T-helper 1 cell treated with Interleukin-12 subunit alpha and Interleukin-12 subunit beta and Interleukin-4 antibody, amounts not matched to agents 30 μg/mL and 1 μg/mL, for 36 hours (primary cell): Measurements from ENCODE around the gene GRM7.

ENCODE experiments used
- H3K27ac Mint-ChIP-seq: one replicate; pipeline ENCODE4 v1.8.0; 2021; ENCODE audit warnings: mild to moderate bottlenecking, mixed read lengths
- H3K27me3 Mint-ChIP-seq: one replicate; pipeline ENCODE4 v1.8.0; 2021; ENCODE audit warnings: low read depth, mixed read lengths
- H3K36me3 Mint-ChIP-seq: one replicate; pipeline ENCODE4 v1.8.0; 2021; ENCODE audit warnings: low read depth, mixed read lengths
- H3K4me1 Mint-ChIP-seq: one replicate; pipeline ENCODE4 v1.8.0; 2021; ENCODE audit warnings: low read depth, mixed read lengths
- H3K4me3 Mint-ChIP-seq: one replicate; pipeline ENCODE4 v1.8.0; 2021; ENCODE audit warnings: mild to moderate bottlenecking, moderate library complexity, mixed read lengths
- H3K9me3 Mint-ChIP-seq: one replicate; pipeline ENCODE4 v1.8.0; 2021; ENCODE audit warnings: mixed read lengths

GRM7 gene

GRCh38 chr3:7740458-7740857 lies 879.5 kb downstream of the GRM7 start:
- peaks cover 4% of the 10 kb centered on the region for H3K27me3 Mint-ChIP-seq
- no peak overlapping the region for H3K27ac Mint-ChIP-seq
- H3K36me3 Mint-ChIP-seq: no peaks in the 10 kb centered on the region
- H3K4me3 Mint-ChIP-seq: no peak overlapping the region
- H3K9me3 Mint-ChIP-seq: peaks cover 5% of the 10 kb centered on the region
- H3K4me1 Mint-ChIP-seq: no peaks in the 10 kb centered on the region

- H3K4me1 Mint-ChIP-seq: no peaks in the 10 kb centered on the region
- H3K27ac Mint-ChIP-seq: no peak overlapping the region
- H3K27me3 Mint-ChIP-seq: peaks cover 4% of the 10 kb centered on the region
- no peak overlapping the region for H3K4me3 Mint-ChIP-seq
- no peaks in the 10 kb centered on the region for H3K36me3 Mint-ChIP-seq
- H3K9me3 Mint-ChIP-seq: peaks cover 5% of the 10 kb centered on the region
These were observed 883.9 kb downstream of the GRM7 start for GRCh38 chr3:7744850-7745249.

- no peak overlapping the region for H3K27ac Mint-ChIP-seq
- peaks cover 5% of the 10 kb centered on the region for H3K9me3 Mint-ChIP-seq
- no peak overlapping the region for H3K4me3 Mint-ChIP-seq
- peaks cover 4% of the 10 kb centered on the region for H3K27me3 Mint-ChIP-seq
- H3K36me3 Mint-ChIP-seq: no peaks in the 10 kb centered on the region
- H3K4me1 Mint-ChIP-seq: no peaks in the 10 kb centered on the region
These were observed 884.8 kb downstream of the GRM7 start for GRCh38 chr3:7745711-7746110.

GRCh38 chr3:7749931-7750695 lies 889.2 kb downstream of the GRM7 start:
- no peak overlapping the region for H3K27ac Mint-ChIP-seq
- no peaks in the 10 kb centered on the region for H3K9me3 Mint-ChIP-seq
- no peak overlapping the region for H3K4me3 Mint-ChIP-seq
- H3K36me3 Mint-ChIP-seq: no peaks in the 10 kb centered on the region
- no peaks in the 10 kb centered on the region for H3K27me3 Mint-ChIP-seq
- peaks cover 4% of the 10 kb centered on the region for H3K4me1 Mint-ChIP-seq

- Mint-ChIP-seq H3K4me1 (peaks cover 4% of the 10 kb centered on the region), H3K36me3 (no peaks in the 10 kb centered on the region), H3K27ac (no peak overlapping the region), H3K4me3 (no peak overlapping the region), H3K27me3 (no peaks in the 10 kb centered on the region), H3K9me3 (no peaks in the 10 kb centered on the region)
These were observed 891.1 kb downstream of the GRM7 start for GRCh38 chr3:7752005-7752404.

GRCh38 chr3:7754653-7755441 lies 893.9 kb downstream of the GRM7 start:
- no peak overlapping the region for H3K27ac Mint-ChIP-seq
- H3K36me3 Mint-ChIP-seq: no peaks in the 10 kb centered on the region
- H3K4me3 Mint-ChIP-seq: no peak overlapping the region
- H3K9me3 Mint-ChIP-seq: no peaks in the 10 kb centered on the region
- no peaks in the 10 kb centered on the region for H3K27me3 Mint-ChIP-seq
- H3K4me1 Mint-ChIP-seq: peaks cover 4% of the 10 kb centered on the region

- no peaks in the 10 kb centered on the region for H3K4me1 Mint-ChIP-seq
- no peak overlapping the region for H3K4me3 Mint-ChIP-seq
- H3K27me3 Mint-ChIP-seq: no peaks in the 10 kb centered on the region
- peaks cover 4% of the 10 kb centered on the region for H3K9me3 Mint-ChIP-seq
- no peaks in the 10 kb centered on the region for H3K36me3 Mint-ChIP-seq
- H3K27ac Mint-ChIP-seq: no peak overlapping the region
These were observed 898.7 kb downstream of the GRM7 start for GRCh38 chr3:7759630-7760029.

GRCh38 chr3:7760718-7761117 lies 899.8 kb downstream of the GRM7 start:
- peaks cover 8% of the 10 kb centered on the region for H3K9me3 Mint-ChIP-seq
- no peak overlapping the region for H3K4me3 Mint-ChIP-seq
- no peak overlapping the region for H3K27ac Mint-ChIP-seq
- no peaks in the 10 kb centered on the region for H3K36me3 Mint-ChIP-seq
- H3K27me3 Mint-ChIP-seq: no peaks in the 10 kb centered on the region
- H3K4me1 Mint-ChIP-seq: no peaks in the 10 kb centered on the region

GRCh38 chr3:7764115-7764514 lies 903.2 kb downstream of the GRM7 start:
- Mint-ChIP-seq H3K4me3 (no peak overlapping the region), H3K27ac (no peak overlapping the region), H3K9me3 (peaks cover 11% of the 10 kb centered on the region), H3K36me3 (no peaks in the 10 kb centered on the region), H3K4me1 (no peaks in the 10 kb centered on the region), H3K27me3 (no peaks in the 10 kb centered on the region)

GRCh38 chr3:7766530-7766929 lies 905.6 kb downstream of the GRM7 start:
- no peak overlapping the region for H3K4me3 Mint-ChIP-seq
- no peaks in the 10 kb centered on the region for H3K36me3 Mint-ChIP-seq
- no peak overlapping the region for H3K27ac Mint-ChIP-seq
- H3K9me3 Mint-ChIP-seq: peaks cover 15% of the 10 kb centered on the region
- no peaks in the 10 kb centered on the region for H3K4me1 Mint-ChIP-seq
- no peaks in the 10 kb centered on the region for H3K27me3 Mint-ChIP-seq

GRCh38 chr3:7779331-7779730 lies 918.4 kb downstream of the GRM7 start:
- Mint-ChIP-seq H3K4me3 (no peak overlapping the region), H3K9me3 (no peaks in the 10 kb centered on the region), H3K27ac (no peak overlapping the region), H3K36me3 (no peaks in the 10 kb centered on the region), H3K27me3 (no peaks in the 10 kb centered on the region), H3K4me1 (no peaks in the 10 kb centered on the region)

- Mint-ChIP-seq H3K4me1 (no peaks in the 10 kb centered on the region), H3K36me3 (no peaks in the 10 kb centered on the region), H3K27me3 (no peaks in the 10 kb centered on the region), H3K27ac (no peak overlapping the region), H3K9me3 (no peaks in the 10 kb centered on the region), H3K4me3 (no peak overlapping the region)
These were observed 920.5 kb downstream of the GRM7 start for GRCh38 chr3:7781395-7781794.

GRCh38 chr3:7787871-7788828 lies 927.2 kb downstream of the GRM7 start:
- H3K27ac Mint-ChIP-seq: no peak overlapping the region
- no peaks in the 10 kb centered on the region for H3K36me3 Mint-ChIP-seq
- no peak overlapping the region for H3K4me3 Mint-ChIP-seq
- no peaks in the 10 kb centered on the region for H3K27me3 Mint-ChIP-seq
- H3K9me3 Mint-ChIP-seq: peaks cover 11% of the 10 kb centered on the region
- no peaks in the 10 kb centered on the region for H3K4me1 Mint-ChIP-seq

GRCh38 chr3:7788881-7789280 lies 928.0 kb downstream of the GRM7 start:
- Mint-ChIP-seq H3K4me3 (no peak overlapping the region), H3K27ac (no peak overlapping the region), H3K36me3 (no peaks in the 10 kb centered on the region), H3K9me3 (peaks cover 11% of the 10 kb centered on the region), H3K4me1 (no peaks in the 10 kb centered on the region), H3K27me3 (no peaks in the 10 kb centered on the region)
